Right hindlimb (tissue), 1 donor: Measurements from ENCODE around the gene FAM221B.

Experiments used
- DNase-seq: peaks from one replicate; pipeline ENCODE4 v3.0.0-alpha.2; 2018

The FAM221B gene

GRCh38 chr9:35814841-35815543 lies 13.5 kb downstream of the FAM221B start, which contains the start of gene HINT2:
TSS of gene HINT2 (minus strand) at chr9:35815042. CDS start at chr9:35814979, 63 bp downstream.
- peak; percentile 97 for DNase-seq

- peak; percentile 81 for DNase-seq
Measured at GRCh38 chr9:35814106-35814840, 14.3 kb downstream of the FAM221B start.

GRCh38 chr9:35813434-35814105 lies 15.0 kb downstream of the FAM221B start:
- no peak for DNase-seq

- peak; percentile 96 for DNase-seq
Measured at GRCh38 chr9:35812025-35812602, 16.4 kb downstream of the FAM221B start, which contains the start of gene SPAG8. TSS of gene SPAG8 (minus strand) at chr9:35812262. CDS start at chr9:35812147, 115 bp downstream.

GRCh38 chr9:35811381-35812024 lies 17.0 kb downstream of the FAM221B start:
- no peak for DNase-seq

GRCh38 chr9:35810122-35810521 lies 18.4 kb downstream of the FAM221B start:
- DNase-seq = no peak

- DNase-seq = no peak
Measured at GRCh38 chr9:35808433-35808832, 20.1 kb downstream of the FAM221B start.

GRCh38 chr9:35806101-35806500 lies 22.4 kb downstream of the FAM221B start:
- no peak for DNase-seq

GRCh38 chr9:35801328-35802128 lies 27.0 kb downstream of the FAM221B start:
- no peak for DNase-seq

GRCh38 chr9:35800530-35800929 lies 28.0 kb downstream of the FAM221B start:
- no peak for DNase-seq

GRCh38 chr9:35798658-35799374 lies 29.7 kb downstream of the FAM221B start:
- DNase-seq = no peak

GRCh38 chr9:35797311-35798109 lies 31.0 kb downstream of the FAM221B start:
- no peak for DNase-seq

GRCh38 chr9:35795695-35796094 lies 32.8 kb downstream of the FAM221B start:
- DNase-seq = no peak

GRCh38 chr9:35793461-35793860 lies 35.1 kb downstream of the FAM221B start:
- DNase-seq = no peak

GRCh38 chr9:35792826-35793225 lies 35.7 kb downstream of the FAM221B start:
- DNase-seq = no peak

- DNase-seq = no peak
Measured at GRCh38 chr9:35792024-35792813, 36.3 kb downstream of the FAM221B start.

- DNase-seq = peak; percentile 75
Measured at GRCh38 chr9:35791297-35791921, 37.1 kb downstream of the FAM221B start, which contains the start of gene NPR2. TSS of gene NPR2 (plus strand) at chr9:35791591. CDS start at chr9:35792409, 818 bp downstream.
